NCI-H774 (cell line): ENCODE results near the gene LAMA2.
A peak's percentile ranks its signal among the peaks of the same experiment; 100 is the strongest.

Source experiments
- DNase-seq: peaks from one replicate; lab custom pipeline; 2025; lab: John Stamatoyannopoulos, UW

The LAMA2 gene

GRCh38 chr6:129364037-129364436 is 481.1 kb downstream of the LAMA2 start:
- DNase-seq = peak; percentile 28

- DNase-seq = no peak
Measured at GRCh38 chr6:129364767-129365166, 481.8 kb downstream of the LAMA2 start.

GRCh38 chr6:129368076-129368475 is 485.1 kb downstream of the LAMA2 start:
- DNase-seq = no peak

GRCh38 chr6:129368970-129369369 is 486.0 kb downstream of the LAMA2 start:
- no peak for DNase-seq

GRCh38 chr6:129369737-129370136 is 486.8 kb downstream of the LAMA2 start:
- DNase-seq = no peak

GRCh38 chr6:129370268-129370916 is 487.5 kb downstream of the LAMA2 start:
- no peak for DNase-seq

- DNase-seq = no peak
Measured at GRCh38 chr6:129381885-129382284, 498.9 kb downstream of the LAMA2 start.

- no peak for DNase-seq
Measured at GRCh38 chr6:129382916-129383315, 500.0 kb downstream of the LAMA2 start.

- DNase-seq = no peak
Measured at GRCh38 chr6:129385117-129385516, 502.2 kb downstream of the LAMA2 start.

GRCh38 chr6:129390900-129391299 is 508.0 kb downstream of the LAMA2 start:
- no peak for DNase-seq

GRCh38 chr6:129393654-129394053 is 510.7 kb downstream of the LAMA2 start:
- DNase-seq = no peak

- no peak for DNase-seq
Measured at GRCh38 chr6:129398764-129399163, 515.8 kb downstream of the LAMA2 start.

GRCh38 chr6:129402244-129402643 is 519.3 kb downstream of the LAMA2 start:
- DNase-seq = no peak

GRCh38 chr6:129411092-129411491 is 528.2 kb downstream of the LAMA2 start:
- no peak for DNase-seq

GRCh38 chr6:129416337-129416990 is 533.5 kb downstream of the LAMA2 start:
- no peak for DNase-seq

- DNase-seq = no peak
Measured at GRCh38 chr6:129417416-129418086, 534.6 kb downstream of the LAMA2 start.

- DNase-seq = no peak
Measured at GRCh38 chr6:129419324-129419723, 536.4 kb downstream of the LAMA2 start.

GRCh38 chr6:129426343-129426742 is 543.4 kb downstream of the LAMA2 start:
- no peak for DNase-seq

- DNase-seq = no peak
Measured at GRCh38 chr6:129429956-129430355, 547.0 kb downstream of the LAMA2 start.

GRCh38 chr6:129432738-129433137 is 549.8 kb downstream of the LAMA2 start:
- no peak for DNase-seq

GRCh38 chr6:129434091-129434490 is 551.2 kb downstream of the LAMA2 start:
- DNase-seq = no peak

GRCh38 chr6:129440691-129441090 is 557.8 kb downstream of the LAMA2 start:
- no peak for DNase-seq

GRCh38 chr6:129444683-129445082 is 561.7 kb downstream of the LAMA2 start:
- DNase-seq = no peak
